Measurements from ENCODE around the gene FGF4.
"Not testable (repeated sequence)": the region's sequence is repeated elsewhere in the genome, so short reads cannot be mapped to it uniquely, and the experiment has no call there.

Gene FGF4

DNA sequence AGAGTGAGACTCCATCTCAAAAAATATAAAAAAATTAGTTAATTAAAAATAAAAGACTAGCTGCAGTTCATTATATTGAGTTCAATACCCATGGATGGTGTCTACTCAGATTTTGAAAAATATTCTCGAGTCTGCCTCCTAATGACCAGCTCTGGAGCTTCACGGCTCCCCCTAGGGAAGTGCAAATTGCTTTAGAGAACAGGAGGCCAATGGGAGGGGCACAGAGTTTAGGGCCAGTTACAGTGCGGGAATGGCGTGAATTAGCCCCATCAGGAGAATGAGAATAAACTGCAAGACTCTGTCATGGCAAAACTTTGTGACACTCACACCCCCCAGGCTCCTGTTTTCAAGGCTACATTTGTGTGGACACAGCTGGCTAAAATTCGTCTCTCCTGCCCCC lies 4.6 kb downstream of the FGF4 start:
- Histone ChIP-seq H3K36me3 (ENCODE audit: insufficient read depth) (no peaks in the 10 kb centered on the region), H4K20me1 (ENCODE audit: insufficient read depth) (no peaks in the 10 kb centered on the region), H3K27me3 (ENCODE audit: insufficient read depth, low read depth) (peaks cover 5% of the 10 kb centered on the region; the same call in 1 of the 2 replicates), H3K4me2 (no peak overlapping the region), H3K4me1 (ENCODE audit: low read depth, poor library complexity, severe bottlenecking) (no peaks in the 10 kb centered on the region), H3K27ac (no peak overlapping the region), H3K9ac (no peak overlapping the region), H3K79me2 (ENCODE audit: insufficient read depth, low read depth) (no peaks in the 10 kb centered on the region), H2AFZ (ENCODE audit: low read depth) (no peak overlapping the region), H3K4me3 (IDR thresholded peaks at IDR 0.05; ENCODE audit: insufficient read depth, low read depth, low read length) (no peak overlapping the region)
- TF ChIP-seq, protein P1, sequence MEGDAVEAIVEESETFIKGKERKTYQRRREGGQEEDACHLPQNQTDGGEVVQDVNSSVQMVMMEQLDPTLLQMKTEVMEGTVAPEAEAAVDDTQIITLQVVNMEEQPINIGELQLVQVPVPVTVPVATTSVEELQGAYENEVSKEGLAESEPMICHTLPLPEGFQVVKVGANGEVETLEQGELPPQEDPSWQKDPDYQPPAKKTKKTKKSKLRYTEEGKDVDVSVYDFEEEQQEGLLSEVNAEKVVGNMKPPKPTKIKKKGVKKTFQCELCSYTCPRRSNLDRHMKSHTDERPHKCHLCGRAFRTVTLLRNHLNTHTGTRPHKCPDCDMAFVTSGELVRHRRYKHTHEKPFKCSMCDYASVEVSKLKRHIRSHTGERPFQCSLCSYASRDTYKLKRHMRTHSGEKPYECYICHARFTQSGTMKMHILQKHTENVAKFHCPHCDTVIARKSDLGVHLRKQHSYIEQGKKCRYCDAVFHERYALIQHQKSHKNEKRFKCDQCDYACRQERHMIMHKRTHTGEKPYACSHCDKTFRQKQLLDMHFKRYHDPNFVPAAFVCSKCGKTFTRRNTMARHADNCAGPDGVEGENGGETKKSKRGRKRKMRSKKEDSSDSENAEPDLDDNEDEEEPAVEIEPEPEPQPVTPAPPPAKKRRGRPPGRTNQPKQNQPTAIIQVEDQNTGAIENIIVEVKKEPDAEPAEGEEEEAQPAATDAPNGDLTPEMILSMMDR (conservative IDR thresholded peaks at IDR 0.05; ENCODE audit: low read depth, low read length) = no peak

DNA sequence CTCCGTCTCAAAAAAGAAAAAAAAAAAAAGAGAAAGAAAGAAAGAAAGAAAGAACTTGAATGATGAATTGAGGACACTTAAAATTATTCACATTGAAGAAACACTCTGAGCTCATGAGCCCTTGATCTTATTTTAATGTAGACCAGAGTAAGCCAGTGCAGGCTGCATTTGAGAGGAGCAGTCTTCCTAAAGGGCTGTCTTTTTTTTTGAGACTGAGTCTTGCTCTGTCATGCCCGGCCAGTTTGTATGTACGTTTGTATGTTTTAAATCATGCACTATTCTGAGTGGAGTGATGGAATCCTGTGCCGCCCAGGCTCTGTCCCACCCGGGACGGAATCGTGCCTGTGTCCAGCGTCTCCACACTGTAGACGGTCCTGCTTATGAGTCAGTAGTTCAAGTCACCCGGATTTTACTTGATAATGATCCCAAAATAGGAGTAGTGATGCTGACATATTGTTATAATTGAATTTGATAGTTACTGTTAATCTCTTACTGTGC lies 9.6 kb downstream of the FGF4 start:
- H3K79me2 ChIP-seq (ENCODE audit: insufficient read depth, low read depth) = no peaks in the 10 kb centered on the region
- no peak overlapping the region for H2AFZ ChIP-seq (ENCODE audit: low read depth)
- H3K27ac ChIP-seq = no peak overlapping the region
- no peaks in the 10 kb centered on the region for H4K20me1 ChIP-seq (ENCODE audit: insufficient read depth)
- TF ChIP-seq, protein P1 (conservative IDR thresholded peaks at IDR 0.05; ENCODE audit: low read depth, low read length) = no peak
- H3K4me2 ChIP-seq = no peak overlapping the region
- H3K4me3 ChIP-seq (IDR thresholded peaks at IDR 0.05; ENCODE audit: insufficient read depth, low read depth, low read length) = no peak overlapping the region
- H3K4me1 ChIP-seq (ENCODE audit: low read depth, poor library complexity, severe bottlenecking) = no peaks in the 10 kb centered on the region
- H3K9ac ChIP-seq = no peak overlapping the region
- no peaks in the 10 kb centered on the region for H3K36me3 ChIP-seq (ENCODE audit: insufficient read depth)
- H3K27me3 ChIP-seq (ENCODE audit: insufficient read depth, low read depth) = peaks cover 1% of the 10 kb centered on the region; the same call in 1 of the 2 replicates

DNA sequence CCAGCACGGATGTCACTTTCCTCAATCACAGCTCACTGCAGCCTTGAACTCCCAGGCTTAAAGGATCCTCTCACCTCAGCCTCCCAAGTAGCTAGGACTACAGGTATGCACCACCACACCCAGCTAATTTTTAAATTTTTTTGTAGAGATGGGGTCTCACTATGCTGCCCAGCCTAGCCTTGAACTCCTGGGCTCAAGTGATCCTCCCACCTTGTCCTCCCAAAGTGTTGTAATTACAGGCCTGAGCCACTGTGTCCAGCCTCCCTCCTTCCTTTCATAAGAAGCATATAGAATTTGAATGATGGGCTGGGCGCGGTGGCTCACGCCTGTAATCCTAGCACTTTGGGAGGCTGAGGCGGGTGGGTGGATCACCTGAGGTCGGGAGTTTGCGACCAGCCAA lies 10.2 kb downstream of the FGF4 start:
- H2AFZ ChIP-seq (ENCODE audit: low read depth); H3K36me3 ChIP-seq (ENCODE audit: insufficient read depth); H3K27me3 ChIP-seq (ENCODE audit: insufficient read depth, low read depth); H3K79me2 ChIP-seq (ENCODE audit: insufficient read depth, low read depth); H3K4me1 ChIP-seq (ENCODE audit: low read depth, poor library complexity, severe bottlenecking); H3K9ac ChIP-seq; H4K20me1 ChIP-seq (ENCODE audit: insufficient read depth); H3K27ac ChIP-seq; H3K4me3 ChIP-seq (IDR thresholded peaks at IDR 0.05; ENCODE audit: insufficient read depth, low read depth, low read length); H3K4me2 ChIP-seq: not testable (repeated sequence)

DNA sequence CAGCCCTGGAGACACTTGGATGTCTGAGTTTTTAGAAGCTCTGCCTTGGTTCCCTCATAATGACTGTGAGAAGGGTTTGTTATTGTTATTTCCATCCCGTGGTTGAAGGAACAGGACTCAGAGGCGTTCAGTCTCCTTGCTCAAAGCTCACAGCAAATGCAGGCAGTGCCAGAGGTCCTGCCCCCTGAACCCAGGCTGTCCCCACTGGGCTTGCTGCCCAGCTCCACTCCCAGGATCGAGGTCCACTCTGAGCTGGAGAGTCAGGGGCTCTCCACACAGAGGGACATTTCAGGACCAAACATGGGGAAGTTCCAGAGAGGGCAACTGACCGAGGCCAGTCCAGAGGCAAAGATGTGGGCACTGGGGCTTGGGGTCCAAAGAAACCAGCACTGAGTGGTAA lies 14.8 kb downstream of the FGF4 start:
- Histone ChIP-seq H3K4me2 (no peak overlapping the region), H2AFZ (ENCODE audit: low read depth) (no peak overlapping the region)
- TF ChIP-seq, protein P1 (conservative IDR thresholded peaks at IDR 0.05; ENCODE audit: low read depth, low read length) = no peak

DNA sequence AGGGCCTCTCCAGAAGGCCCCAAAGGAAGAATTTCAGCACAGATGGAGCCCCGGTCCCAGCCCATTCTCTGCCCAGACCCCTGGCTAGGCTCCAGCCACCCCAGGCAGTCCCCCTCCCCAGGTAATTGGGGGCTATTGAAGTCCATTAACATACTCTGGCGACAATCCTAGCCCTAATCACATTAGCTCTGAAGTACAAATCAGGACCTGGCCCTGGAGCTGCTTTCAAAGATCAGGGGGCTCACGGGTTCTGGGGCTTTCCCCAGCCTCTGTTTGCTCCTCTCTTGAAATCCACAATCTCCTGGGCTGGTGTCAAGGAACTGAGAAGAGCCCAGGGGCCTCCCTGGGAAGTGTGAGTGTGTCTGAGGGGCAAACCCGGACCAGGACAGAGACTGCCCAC lies 22.3 kb downstream of the FGF4 start:
- Histone ChIP-seq H3K27me3 (ENCODE audit: insufficient read depth, low read depth) (peaks cover 2% of the 10 kb centered on the region; the same call in 1 of the 2 replicates), H3K4me1 (ENCODE audit: low read depth, poor library complexity, severe bottlenecking) (no peaks in the 10 kb centered on the region), H3K36me3 (ENCODE audit: insufficient read depth) (no peaks in the 10 kb centered on the region), H2AFZ (ENCODE audit: low read depth) (no peak overlapping the region), H4K20me1 (ENCODE audit: insufficient read depth) (no peaks in the 10 kb centered on the region), H3K27ac (no peak overlapping the region), H3K4me3 (IDR thresholded peaks at IDR 0.05; ENCODE audit: insufficient read depth, low read depth, low read length) (no peak overlapping the region), H3K4me2 (no peak overlapping the region), H3K79me2 (ENCODE audit: insufficient read depth, low read depth) (no peaks in the 10 kb centered on the region), H3K9ac (no peak overlapping the region)
- TF ChIP-seq, protein P1 (conservative IDR thresholded peaks at IDR 0.05; ENCODE audit: low read depth, low read length) = no peak

More for the DNA sequence above, 14.8 kb downstream of the FGF4 start:
- H3K27ac ChIP-seq = no peak overlapping the region
- no peaks in the 10 kb centered on the region for H3K36me3 ChIP-seq (ENCODE audit: insufficient read depth)
- no peaks in the 10 kb centered on the region for H3K4me1 ChIP-seq (ENCODE audit: low read depth, poor library complexity, severe bottlenecking)
- no peaks in the 10 kb centered on the region; the same call in 1 of the 2 replicates for H3K27me3 ChIP-seq (ENCODE audit: insufficient read depth, low read depth)
- H4K20me1 ChIP-seq (ENCODE audit: insufficient read depth) = no peaks in the 10 kb centered on the region
- no peaks in the 10 kb centered on the region for H3K79me2 ChIP-seq (ENCODE audit: insufficient read depth, low read depth)
- H3K4me3 ChIP-seq (IDR thresholded peaks at IDR 0.05; ENCODE audit: insufficient read depth, low read depth, low read length) = no peak overlapping the region
- H3K9ac ChIP-seq = no peak overlapping the region

Data from KMS-11 (cell line).